ENCODE results near the gene GCLM.

- TF ChIP-seq POLR2AphosphoS5 (IDR thresholded peaks at IDR 0.05; ENCODE audit: insufficient read depth in 1 of 2, low read depth in 1 of 2), result no peak
- TF ChIP-seq POLR2A (IDR thresholded peaks at IDR 0.05), result no peak
- no peak for TF ChIP-seq CTCF (IDR thresholded peaks at IDR 0.05)
These were observed 71.3 kb downstream of the GCLM start for GRCh38 chr1:93837961-93838360.

All from vagina (tissue), 2 donors.